Neural progenitor cell (in vitro differentiated cells): ENCODE results near the gene GLDN.

ENCODE experiments used
- EZH2 ChIP-seq: fragments of 200-600 bp; sonication (generic); IDR thresholded peaks from 2 replicates; pipeline ENCODE4 v1.6.1; 2017; ENCODE audit warnings: antibody characterized with exemption, mild to moderate bottlenecking, moderate library complexity
- TF ChIP-seq, protein P1 (sequence below): fragments of 200-600 bp; sonication (generic); IDR thresholded peaks from 2 replicates; pipeline ENCODE4 v1.5.1; 2017; ENCODE audit warnings: antibody characterized with exemption, mild to moderate bottlenecking

DNA sequence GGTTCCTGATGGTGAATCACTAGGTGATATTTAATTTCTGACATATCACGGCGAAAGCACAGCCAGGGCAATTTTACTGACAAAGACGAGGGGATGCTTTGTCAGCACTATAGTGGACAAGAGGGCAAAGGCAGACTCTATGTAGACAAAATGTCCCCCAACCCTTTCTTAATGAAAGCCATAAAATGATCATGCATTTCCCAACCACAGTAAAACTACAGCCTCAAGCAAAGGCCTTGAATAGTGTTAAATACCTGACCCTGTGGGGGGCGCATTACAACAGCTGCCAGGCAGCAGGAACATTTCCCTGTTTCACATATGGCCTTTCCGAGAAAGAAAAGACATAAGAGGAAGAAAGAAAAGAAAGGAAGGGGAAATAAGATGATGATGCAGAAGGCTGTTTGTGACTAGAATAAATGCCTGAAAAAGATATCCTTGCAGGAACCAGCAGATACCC is 49.5 kb downstream of the GLDN start:
- TF ChIP-seq, protein P1, sequence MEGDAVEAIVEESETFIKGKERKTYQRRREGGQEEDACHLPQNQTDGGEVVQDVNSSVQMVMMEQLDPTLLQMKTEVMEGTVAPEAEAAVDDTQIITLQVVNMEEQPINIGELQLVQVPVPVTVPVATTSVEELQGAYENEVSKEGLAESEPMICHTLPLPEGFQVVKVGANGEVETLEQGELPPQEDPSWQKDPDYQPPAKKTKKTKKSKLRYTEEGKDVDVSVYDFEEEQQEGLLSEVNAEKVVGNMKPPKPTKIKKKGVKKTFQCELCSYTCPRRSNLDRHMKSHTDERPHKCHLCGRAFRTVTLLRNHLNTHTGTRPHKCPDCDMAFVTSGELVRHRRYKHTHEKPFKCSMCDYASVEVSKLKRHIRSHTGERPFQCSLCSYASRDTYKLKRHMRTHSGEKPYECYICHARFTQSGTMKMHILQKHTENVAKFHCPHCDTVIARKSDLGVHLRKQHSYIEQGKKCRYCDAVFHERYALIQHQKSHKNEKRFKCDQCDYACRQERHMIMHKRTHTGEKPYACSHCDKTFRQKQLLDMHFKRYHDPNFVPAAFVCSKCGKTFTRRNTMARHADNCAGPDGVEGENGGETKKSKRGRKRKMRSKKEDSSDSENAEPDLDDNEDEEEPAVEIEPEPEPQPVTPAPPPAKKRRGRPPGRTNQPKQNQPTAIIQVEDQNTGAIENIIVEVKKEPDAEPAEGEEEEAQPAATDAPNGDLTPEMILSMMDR = peak; percentile 21
- no peak for TF ChIP-seq EZH2
